RPMI8226 (cell line): ENCODE measurements around the gene DIPK1A.

Experiments used
- DNase-seq: peaks from one replicate; pipeline ENCODE4 v3.0.0-alpha.2; 2015

DIPK1A gene

GRCh38 chr1:92870591-92870990 lies 90.7 kb downstream of the DIPK1A start:
- DNase-seq = no peak

DNA sequence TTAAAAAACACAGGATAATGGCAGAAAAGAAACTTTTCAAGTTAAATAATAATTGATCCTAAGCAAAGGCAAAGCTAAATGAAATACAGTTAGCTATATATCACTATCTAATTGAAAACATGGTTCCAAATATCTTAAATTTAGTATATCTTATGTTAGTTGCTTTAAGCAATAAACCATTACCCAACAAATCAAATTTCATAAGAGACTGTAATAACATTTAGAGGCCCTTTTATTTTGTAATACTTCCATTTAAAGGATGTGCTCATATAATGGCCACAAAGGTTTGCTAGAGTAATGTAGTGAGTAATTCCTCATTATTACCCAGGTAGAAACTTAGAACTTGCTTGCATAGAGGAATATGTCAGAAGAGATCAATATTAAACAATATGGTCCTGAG lies 97.1 kb downstream of the DIPK1A start:
- DNase-seq = no peak

DNA sequence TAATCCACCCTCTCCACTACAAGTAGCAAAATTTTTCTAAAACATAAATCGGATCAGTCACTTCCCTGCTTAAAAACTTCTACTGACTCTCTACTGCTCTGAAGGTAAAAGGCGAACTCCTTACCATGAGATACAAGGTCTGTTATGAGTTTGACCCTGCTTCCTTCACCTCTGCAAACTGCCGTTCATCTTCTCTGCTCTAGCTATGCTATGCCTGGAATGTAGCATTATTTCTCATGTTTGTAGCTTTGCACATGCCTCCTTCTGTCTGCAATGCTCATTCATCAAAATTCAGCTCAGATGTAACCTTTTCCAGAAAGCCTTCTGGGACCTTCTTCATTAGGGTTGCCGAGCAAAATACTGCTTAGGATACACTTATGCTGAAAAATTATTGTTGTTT lies 98.7 kb downstream of the DIPK1A start:
- no peak for DNase-seq

- DNase-seq = no peak
These were observed 101.7 kb downstream of the DIPK1A start for GRCh38 chr1:92859400-92860039.

- DNase-seq = peak; percentile 78
These were observed 102.5 kb downstream of the DIPK1A start for GRCh38 chr1:92858564-92859399.

DNA sequence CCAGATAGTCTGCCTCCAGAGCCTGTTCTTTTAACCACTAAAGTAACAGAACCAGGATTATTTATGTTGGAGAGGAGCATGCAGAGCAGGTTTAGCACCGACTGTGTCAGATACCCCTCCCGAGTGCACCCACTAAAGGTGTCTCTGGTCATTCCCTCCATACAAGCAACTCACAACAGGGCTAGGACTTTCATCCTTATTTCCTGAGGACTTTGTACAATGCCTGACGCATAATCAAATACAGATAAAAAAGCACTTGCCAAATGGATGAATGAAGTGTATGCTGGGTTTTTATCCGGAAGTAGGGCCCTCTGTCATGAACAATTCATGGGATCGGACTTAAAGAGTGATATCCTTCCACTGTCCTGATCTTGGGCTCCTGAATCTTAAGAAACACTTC lies 103.4 kb downstream of the DIPK1A start:
- no peak for DNase-seq

- DNase-seq = no peak
These were observed 106.0 kb downstream of the DIPK1A start for GRCh38 chr1:92855236-92855635.

DNA sequence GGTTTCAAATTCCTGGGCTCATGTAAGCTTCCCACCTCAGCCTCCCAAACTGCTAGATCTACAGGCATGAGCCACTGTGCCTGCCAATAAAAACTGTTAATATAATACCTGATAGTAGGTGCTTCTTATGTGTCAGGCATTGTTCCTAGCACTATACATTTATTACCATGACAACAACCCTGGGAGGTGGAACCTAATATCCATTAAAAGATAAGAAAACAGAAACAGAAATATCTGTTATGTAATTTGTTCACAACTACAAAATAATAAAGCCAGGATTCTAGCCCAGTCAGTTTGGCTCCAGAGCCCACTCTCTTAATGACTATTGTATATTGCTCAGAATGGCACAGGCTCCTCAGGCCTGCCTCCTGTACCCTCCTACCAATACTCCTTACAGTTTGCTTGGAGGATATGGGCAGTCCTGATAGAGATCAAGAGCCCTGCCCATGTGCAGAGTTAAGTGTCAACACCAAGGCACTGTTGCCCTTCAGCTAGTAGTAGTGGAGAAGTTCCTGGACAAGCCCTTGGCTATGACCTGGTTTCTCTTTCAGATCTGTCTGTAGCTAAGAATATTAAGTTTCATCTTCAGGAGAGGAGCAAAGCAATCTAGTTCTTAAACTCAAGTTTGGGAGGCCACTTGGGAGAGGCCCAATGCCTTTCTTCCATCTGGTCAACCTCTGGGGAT lies 107.0 kb downstream of the DIPK1A start:
- DNase-seq = peak; percentile 21

- DNase-seq = no peak
These were observed 108.0 kb downstream of the DIPK1A start for GRCh38 chr1:92853299-92853698.

DNA sequence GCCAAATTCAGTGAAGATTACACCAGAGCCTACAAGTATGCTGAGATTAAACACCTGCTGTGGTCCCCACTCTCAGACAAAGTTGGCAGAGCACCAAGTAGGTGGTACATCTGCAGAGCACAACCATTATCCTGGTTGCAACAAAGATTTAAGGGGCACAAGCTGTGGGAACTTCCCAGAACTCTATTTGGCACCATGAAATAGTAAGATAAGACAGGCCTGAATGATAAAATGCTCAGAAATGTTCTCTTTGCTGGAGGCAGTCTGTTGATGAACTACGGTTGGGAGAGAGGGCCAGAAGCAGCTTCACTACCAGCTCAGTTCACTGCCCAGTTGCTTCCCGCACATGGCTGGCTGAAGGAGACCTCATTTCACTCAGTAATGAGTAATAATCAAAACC lies 109.5 kb downstream of the DIPK1A start:
- DNase-seq = peak; percentile 30

DNA sequence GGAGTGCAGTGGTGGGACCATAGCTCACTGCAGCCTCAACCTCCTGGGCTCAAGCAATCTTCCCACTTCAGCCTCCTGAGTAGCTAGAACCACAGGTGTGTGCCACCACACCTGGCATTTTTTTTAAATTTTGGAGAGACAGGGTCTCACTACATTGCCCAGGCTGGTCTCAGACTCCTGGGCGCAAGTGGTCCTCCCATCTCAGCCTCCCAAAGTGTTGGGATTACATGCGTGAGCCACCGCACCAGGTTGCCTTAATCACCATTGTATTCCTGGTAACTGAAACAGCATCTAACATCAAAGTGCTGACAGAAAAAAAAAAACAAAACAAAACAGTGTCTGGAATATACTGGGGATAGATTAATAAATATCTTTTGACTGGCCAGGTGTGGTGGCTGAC lies 111.2 kb downstream of the DIPK1A start:
- no peak for DNase-seq

GRCh38 chr1:92848201-92848600 lies 113.1 kb downstream of the DIPK1A start:
- no peak for DNase-seq

DNA sequence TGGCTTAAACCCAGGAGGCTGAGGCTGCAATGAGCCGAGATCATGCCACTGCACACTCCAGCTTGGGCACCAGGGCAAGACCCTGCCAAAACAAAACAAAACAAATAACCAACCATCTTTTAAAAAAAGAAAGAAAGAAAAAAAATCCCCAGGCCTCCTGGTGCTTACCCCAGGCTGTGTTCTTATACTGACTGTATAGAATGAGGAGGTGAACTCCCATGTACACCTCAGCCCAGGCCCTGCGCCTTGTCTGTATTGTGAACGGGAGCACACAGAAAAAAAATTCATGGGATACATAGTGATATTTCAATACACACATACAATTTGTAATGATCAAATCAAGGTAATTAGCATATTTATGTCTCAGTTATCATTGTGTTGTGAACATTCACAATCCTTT lies 115.4 kb downstream of the DIPK1A start:
- DNase-seq = no peak

DNA sequence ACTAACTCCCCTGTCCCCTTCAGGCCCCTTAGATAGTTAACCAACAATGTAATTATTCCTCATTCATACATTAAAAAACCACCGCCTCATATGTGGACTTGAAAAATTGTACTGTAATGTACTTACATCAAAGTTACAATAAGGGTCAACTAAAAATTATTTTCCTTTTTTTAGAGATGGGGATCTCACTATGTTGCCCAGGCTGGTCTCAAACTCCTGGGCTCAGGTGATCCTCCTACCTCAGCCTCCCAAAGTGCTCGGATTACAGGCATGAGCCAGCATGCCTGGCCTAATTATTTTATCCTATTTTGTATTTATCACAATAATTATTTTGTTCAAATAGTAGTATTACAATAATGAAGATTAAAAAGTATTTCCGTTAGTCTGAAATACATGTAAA lies 116.8 kb downstream of the DIPK1A start:
- DNase-seq = no peak

DNA sequence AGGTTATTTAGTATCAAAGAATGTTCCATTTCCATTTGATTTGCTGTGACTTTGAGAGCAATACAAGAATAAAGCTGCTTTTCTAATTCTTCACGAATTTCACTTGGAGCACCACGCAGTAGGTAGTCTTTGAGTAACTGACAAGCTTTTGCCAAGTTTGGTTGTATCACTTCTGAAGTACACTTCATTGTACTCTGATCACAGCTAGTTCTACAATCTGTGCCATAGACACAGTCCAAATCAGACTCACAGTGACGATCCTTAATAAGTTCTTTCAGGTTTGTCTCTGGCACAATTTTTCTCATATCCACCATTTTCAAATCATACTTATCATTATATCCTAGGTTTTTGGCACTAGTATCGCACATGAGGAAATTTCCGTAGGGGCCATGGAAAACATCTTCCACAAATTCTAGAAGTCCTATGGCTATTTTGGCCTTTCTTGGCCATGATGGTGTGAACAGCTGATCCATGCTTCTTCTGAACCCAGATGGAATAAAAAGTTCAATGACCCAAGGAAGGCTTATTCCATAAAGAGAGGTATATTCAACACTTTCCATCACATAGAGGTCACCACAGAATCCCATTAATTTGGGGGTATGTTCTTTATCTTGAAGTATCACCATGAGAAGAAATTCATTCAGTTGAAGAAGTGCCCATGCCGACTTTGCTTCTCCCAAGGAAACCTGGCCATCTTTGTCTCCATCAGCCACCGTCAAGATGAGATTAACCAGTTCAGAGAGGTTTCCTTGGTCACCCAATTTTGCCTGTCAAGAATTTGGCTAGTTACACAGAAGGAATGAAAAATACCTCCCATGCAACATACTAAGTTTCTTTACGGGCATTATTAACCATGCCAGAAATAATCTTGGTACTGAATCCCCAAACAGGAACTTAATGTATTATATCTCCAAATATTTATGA lies 117.6 kb downstream of the DIPK1A start:
- no peak for DNase-seq

GRCh38 chr1:92843046-92843423 lies 118.2 kb downstream of the DIPK1A start:
- DNase-seq = no peak

DNA sequence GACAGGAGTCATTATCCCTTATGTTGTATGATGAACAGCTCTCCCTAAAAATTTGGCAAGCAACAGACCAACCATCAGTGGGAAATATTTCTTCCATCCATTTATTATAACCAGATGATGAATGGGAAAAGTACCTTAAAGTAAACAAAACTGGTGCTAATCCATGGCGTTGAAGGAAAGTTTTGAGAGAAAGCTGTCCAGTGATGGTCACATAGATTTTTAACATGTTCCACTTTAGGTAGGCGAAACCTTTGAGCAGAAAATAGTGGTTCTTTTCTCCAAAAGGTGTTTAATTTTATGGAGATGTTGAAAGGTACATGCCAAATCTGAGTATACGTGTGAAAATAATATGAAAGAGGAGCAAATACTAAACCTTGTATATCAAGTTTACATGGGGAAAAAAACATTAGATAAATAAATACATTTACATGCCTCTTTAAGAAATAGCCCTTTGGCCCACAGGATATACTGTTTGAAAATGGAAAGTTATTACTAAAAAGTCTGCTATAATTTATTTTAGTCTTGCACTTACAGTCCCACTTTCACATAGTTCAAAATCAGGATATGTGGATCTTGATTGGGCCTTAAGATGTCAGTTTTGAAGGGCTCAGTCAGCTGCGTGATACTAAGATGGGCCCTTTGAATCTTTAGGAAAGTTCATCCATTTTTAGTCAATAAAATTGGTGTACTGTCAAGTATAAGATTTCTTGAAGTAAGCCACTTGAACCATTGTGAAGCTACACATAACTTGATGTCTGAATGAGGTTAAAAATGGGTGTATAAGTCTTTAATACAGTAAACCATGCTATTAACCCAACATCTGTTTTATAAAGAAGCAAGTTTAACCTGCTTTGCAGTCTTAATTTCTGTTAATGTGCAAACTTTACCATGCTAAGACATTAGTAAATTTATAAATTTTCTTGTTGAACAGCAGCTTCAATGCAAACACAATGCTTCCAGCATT lies 118.9 kb downstream of the DIPK1A start:
- no peak for DNase-seq

DNA sequence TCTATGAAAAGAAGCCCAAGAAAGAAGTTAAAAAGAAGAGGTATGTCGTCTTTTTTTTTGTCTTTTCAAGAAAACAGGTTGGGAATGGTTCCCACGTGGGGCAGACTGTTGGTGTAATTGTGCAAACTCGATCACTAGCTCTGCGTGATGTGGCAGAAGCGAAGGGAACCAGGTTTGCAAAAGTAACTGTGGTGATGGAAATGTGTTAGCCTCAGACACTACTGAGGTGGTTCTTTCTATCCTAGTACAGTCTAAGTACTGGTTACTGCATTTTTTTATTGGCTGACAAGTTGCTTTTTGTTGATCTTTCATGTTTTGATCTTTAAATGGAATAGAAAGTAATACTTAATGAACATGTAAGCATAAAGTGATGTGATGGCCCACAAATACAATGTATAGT lies 120.7 kb downstream of the DIPK1A start:
- DNase-seq = no peak

DNA sequence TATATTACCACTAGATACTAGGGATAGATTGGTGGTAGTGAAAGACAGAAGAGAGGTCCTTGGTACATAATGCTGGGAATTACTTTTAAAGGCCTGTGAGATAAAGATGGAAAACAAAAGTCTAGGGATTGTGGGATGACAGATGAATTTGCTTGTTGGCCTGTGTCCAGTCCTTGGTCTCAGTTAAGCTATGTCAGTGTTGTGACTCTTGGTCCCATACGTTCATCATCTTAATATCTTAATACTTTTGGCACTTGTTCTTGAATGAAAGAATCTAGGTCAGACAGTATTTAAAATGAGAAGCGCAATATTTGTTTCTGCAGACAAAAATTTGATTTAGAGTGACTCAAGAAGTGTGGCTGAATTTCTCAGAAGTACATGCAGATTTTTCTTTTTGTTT lies 121.8 kb downstream of the DIPK1A start:
- no peak for DNase-seq

DNA sequence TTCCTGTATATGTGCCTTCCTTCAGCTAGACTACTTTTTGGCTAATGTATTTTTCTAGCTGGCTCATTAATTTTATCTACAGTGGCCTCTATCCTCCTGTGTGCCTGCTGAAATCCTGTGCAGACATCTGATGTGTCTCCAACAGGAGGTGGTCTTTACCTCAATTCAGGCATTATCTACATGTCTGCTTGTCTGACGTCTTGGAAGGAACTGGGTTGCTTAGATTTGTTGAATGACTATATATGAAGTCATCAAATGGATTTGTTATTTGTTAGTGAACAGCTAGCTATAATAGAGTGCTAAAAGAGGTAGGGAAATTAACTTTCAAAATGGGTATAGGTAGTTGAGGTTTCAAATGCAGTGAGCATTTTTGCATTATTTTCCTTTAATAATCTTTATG lies 122.7 kb downstream of the DIPK1A start:
- DNase-seq = no peak

GRCh38 chr1:92837062-92837461 lies 124.2 kb downstream of the DIPK1A start:
- DNase-seq = no peak

GRCh38 chr1:92834617-92835016 lies 126.6 kb downstream of the DIPK1A start:
- DNase-seq = no peak
